ENCODE results near the gene SLC35F3. TPM values are rescaled to one million over a fixed set of nuclear protein-coding genes. Genes with fewer than 3 reads are reported as not detected.
A peak's percentile ranks its signal among the peaks of the same experiment; 100 is the strongest.

The SLC35F3 gene
- total RNA-seq, 1 donor, result not detected

DNA sequence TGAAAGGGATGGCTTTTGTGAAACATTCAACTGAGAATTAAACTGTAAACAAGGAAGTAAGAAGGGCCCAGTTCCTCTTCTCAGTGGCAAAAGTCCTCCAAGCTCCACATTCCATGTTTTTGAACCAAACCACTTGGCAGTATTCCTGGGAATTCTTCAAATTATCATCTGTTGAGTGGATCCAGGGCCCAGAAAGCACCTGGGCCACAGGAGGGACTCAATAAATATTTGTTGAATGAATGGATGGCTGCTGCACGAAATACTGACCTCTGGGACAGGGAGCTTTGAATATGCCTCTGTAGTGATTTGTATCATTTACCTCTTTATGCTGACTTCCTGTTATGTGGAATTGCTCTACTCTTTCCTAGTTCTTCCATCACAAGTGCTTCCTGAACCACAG is 4.7 kb downstream of the SLC35F3 start:
- TF ChIP-seq, protein P1, sequence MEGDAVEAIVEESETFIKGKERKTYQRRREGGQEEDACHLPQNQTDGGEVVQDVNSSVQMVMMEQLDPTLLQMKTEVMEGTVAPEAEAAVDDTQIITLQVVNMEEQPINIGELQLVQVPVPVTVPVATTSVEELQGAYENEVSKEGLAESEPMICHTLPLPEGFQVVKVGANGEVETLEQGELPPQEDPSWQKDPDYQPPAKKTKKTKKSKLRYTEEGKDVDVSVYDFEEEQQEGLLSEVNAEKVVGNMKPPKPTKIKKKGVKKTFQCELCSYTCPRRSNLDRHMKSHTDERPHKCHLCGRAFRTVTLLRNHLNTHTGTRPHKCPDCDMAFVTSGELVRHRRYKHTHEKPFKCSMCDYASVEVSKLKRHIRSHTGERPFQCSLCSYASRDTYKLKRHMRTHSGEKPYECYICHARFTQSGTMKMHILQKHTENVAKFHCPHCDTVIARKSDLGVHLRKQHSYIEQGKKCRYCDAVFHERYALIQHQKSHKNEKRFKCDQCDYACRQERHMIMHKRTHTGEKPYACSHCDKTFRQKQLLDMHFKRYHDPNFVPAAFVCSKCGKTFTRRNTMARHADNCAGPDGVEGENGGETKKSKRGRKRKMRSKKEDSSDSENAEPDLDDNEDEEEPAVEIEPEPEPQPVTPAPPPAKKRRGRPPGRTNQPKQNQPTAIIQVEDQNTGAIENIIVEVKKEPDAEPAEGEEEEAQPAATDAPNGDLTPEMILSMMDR (IDR thresholded peaks at IDR 0.05; ENCODE audit: extremely low read depth, low read depth, low read length), result no peak
- H3K27ac ChIP-seq (ENCODE audit: low read depth, low read length), result no peak overlapping the region
- DNase-seq (ENCODE audit: insufficient read length, low spot score, missing footprints), result peak; percentile 43
- no peaks in the 10 kb centered on the region for H3K79me2 ChIP-seq (ENCODE audit: insufficient read depth, low read length)
- H3K27me3 ChIP-seq (ENCODE audit: insufficient read depth, low read length), result no peaks in the 10 kb centered on the region
- no peak overlapping the region for H3K4me2 ChIP-seq (ENCODE audit: insufficient read depth, low read length)
- no peaks in the 10 kb centered on the region for H3K36me3 ChIP-seq (ENCODE audit: insufficient read depth, low read length)
- H4K20me1 ChIP-seq (ENCODE audit: insufficient read depth, low read length), result no peaks in the 10 kb centered on the region
- H2AFZ ChIP-seq (ENCODE audit: low read length), result no peak overlapping the region
- H3K9me3 ChIP-seq (ENCODE audit: low read depth, low read length), result no peaks in the 10 kb centered on the region
- H3K4me1 ChIP-seq (ENCODE audit: insufficient read depth, low read length), result no peaks in the 10 kb centered on the region
- H3K4me3 ChIP-seq (ENCODE audit: insufficient read depth, low read length), result no peak overlapping the region

DNA sequence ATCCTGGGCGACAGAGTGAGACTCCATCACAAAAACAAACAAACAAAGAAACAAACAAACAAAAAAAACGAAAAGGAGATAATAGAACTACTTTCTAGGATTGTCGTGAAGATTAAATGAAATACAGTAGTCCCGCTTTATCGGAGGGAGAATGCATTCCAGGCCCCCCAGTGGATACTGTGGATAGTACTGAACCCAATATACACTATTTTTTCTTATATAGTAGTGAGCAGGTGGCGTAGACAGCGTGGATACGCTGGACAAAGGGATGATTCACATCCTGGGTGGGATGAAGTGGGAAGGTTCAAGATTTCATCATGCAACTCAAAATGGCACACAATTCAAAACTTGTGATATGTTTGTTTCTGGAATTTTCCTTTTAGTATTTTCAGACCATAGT is 8.0 kb downstream of the SLC35F3 start:
- Histone ChIP-seq H3K27me3 (ENCODE audit: insufficient read depth, low read length) (no peaks in the 10 kb centered on the region), H3K79me2 (ENCODE audit: insufficient read depth, low read length) (no peaks in the 10 kb centered on the region)

GRCh38 chr1:233912909-233913308 is 8.4 kb downstream of the SLC35F3 start:
- H2AFZ ChIP-seq (ENCODE audit: low read length), result no peak overlapping the region
- no peak for DNase-seq (ENCODE audit: insufficient read length, low spot score, missing footprints)
- H3K27ac ChIP-seq (ENCODE audit: low read depth, low read length), result no peak overlapping the region
- no peaks in the 10 kb centered on the region for H3K4me1 ChIP-seq (ENCODE audit: insufficient read depth, low read length)
- H4K20me1 ChIP-seq (ENCODE audit: insufficient read depth, low read length), result no peaks in the 10 kb centered on the region
- H3K27me3 ChIP-seq (ENCODE audit: insufficient read depth, low read length), result no peaks in the 10 kb centered on the region
- no peak overlapping the region for H3K4me3 ChIP-seq (ENCODE audit: insufficient read depth, low read length)
- TF ChIP-seq, protein P1 (IDR thresholded peaks at IDR 0.05; ENCODE audit: extremely low read depth, low read depth, low read length), result no peak
- H3K36me3 ChIP-seq (ENCODE audit: insufficient read depth, low read length), result no peaks in the 10 kb centered on the region
- H3K9me3 ChIP-seq (ENCODE audit: low read depth, low read length), result no peaks in the 10 kb centered on the region
- H3K79me2 ChIP-seq (ENCODE audit: insufficient read depth, low read length), result no peaks in the 10 kb centered on the region
- no peak overlapping the region for H3K4me2 ChIP-seq (ENCODE audit: insufficient read depth, low read length)

More for the DNA sequence above, 8.0 kb downstream of the SLC35F3 start:
- H4K20me1 ChIP-seq (ENCODE audit: insufficient read depth, low read length), result no peaks in the 10 kb centered on the region
- DNase-seq (ENCODE audit: insufficient read length, low spot score, missing footprints), result no peak
- H3K9me3 ChIP-seq (ENCODE audit: low read depth, low read length), result no peaks in the 10 kb centered on the region
- TF ChIP-seq, protein P1 (IDR thresholded peaks at IDR 0.05; ENCODE audit: extremely low read depth, low read depth, low read length), result no peak
- H3K4me1 ChIP-seq (ENCODE audit: insufficient read depth, low read length), result no peaks in the 10 kb centered on the region
- H3K4me2 ChIP-seq (ENCODE audit: insufficient read depth, low read length), result no peak overlapping the region
- no peak overlapping the region for H3K27ac ChIP-seq (ENCODE audit: low read depth, low read length)
- no peak overlapping the region for H2AFZ ChIP-seq (ENCODE audit: low read length)
- H3K36me3 ChIP-seq (ENCODE audit: insufficient read depth, low read length), result no peaks in the 10 kb centered on the region
- no peak overlapping the region for H3K4me3 ChIP-seq (ENCODE audit: insufficient read depth, low read length)

- Histone ChIP-seq H3K9me3 (ENCODE audit: low read depth, low read length) (no peaks in the 10 kb centered on the region), H3K4me1 (ENCODE audit: insufficient read depth, low read length) (no peaks in the 10 kb centered on the region), H3K4me2 (ENCODE audit: insufficient read depth, low read length) (no peak overlapping the region), H4K20me1 (ENCODE audit: insufficient read depth, low read length) (no peaks in the 10 kb centered on the region), H3K36me3 (ENCODE audit: insufficient read depth, low read length) (no peaks in the 10 kb centered on the region), H3K27me3 (ENCODE audit: insufficient read depth, low read length) (no peaks in the 10 kb centered on the region), H2AFZ (ENCODE audit: low read length) (no peak overlapping the region), H3K79me2 (ENCODE audit: insufficient read depth, low read length) (no peaks in the 10 kb centered on the region), H3K4me3 (ENCODE audit: insufficient read depth, low read length) (no peak overlapping the region), H3K27ac (ENCODE audit: low read depth, low read length) (no peak overlapping the region)
- no peak for DNase-seq (ENCODE audit: insufficient read length, low spot score, missing footprints)
- TF ChIP-seq, protein P1 (IDR thresholded peaks at IDR 0.05; ENCODE audit: extremely low read depth, low read depth, low read length), result no peak
Measured at GRCh38 chr1:233916706-233917105, 12.2 kb downstream of the SLC35F3 start.
